DMS153 treated with DMSO at 0.1 percent for 48 hours (cell line): ENCODE measurements around the gene LSP1.
A peak's percentile ranks its signal among the peaks of the same experiment; 100 is the strongest.

Experiments used
- DNase-seq: peaks from one replicate; lab custom pipeline; 2025; ENCODE audit not compliant: unreplicated experiment; lab: John Stamatoyannopoulos, UW

LSP1 gene

DNA sequence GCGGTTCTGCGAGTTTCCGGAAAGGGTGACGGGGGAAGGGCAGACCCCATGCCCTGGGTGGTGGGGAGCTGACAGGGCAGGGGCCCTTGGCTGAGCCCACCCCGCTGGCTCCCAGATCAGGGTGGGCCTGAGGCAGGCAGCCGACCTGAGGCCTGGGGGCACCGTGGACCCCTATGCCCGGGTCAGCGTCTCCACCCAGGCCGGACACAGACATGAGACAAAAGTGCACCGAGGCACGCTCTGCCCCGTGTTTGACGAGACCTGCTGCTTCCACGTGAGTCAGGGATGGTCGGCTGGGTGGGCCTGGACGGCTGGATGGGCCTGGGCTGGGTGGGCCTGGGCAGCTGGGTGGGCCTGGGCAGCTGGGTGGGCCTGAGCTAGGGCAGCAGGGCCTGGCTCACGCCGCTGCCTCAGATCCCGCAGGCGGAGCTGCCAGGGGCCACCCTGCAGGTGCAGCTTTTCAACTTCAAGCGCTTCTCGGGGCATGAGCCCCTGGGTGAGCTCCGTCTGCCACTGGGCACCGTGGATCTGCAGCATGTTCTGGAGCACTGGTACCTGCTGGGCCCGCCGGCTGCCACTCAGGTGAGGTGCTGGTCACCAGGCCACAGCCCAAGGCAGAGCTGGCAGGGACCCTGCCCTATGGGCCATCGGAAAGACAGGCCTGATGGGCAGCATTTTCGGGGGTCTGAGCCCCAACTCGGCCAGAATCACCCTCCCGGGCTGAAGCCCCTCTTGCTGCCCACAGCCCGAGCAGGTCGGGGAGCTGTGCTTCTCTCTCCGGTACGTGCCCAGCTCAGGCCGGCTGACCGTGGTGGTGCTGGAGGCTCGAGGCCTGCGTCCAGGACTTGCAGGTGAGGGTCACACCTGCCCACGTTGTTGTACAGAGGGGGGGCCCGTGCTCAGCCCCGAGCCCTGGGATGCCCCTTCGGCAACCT, 16.6 kb upstream of the LSP1 start:
- no peak for DNase-seq

DNA sequence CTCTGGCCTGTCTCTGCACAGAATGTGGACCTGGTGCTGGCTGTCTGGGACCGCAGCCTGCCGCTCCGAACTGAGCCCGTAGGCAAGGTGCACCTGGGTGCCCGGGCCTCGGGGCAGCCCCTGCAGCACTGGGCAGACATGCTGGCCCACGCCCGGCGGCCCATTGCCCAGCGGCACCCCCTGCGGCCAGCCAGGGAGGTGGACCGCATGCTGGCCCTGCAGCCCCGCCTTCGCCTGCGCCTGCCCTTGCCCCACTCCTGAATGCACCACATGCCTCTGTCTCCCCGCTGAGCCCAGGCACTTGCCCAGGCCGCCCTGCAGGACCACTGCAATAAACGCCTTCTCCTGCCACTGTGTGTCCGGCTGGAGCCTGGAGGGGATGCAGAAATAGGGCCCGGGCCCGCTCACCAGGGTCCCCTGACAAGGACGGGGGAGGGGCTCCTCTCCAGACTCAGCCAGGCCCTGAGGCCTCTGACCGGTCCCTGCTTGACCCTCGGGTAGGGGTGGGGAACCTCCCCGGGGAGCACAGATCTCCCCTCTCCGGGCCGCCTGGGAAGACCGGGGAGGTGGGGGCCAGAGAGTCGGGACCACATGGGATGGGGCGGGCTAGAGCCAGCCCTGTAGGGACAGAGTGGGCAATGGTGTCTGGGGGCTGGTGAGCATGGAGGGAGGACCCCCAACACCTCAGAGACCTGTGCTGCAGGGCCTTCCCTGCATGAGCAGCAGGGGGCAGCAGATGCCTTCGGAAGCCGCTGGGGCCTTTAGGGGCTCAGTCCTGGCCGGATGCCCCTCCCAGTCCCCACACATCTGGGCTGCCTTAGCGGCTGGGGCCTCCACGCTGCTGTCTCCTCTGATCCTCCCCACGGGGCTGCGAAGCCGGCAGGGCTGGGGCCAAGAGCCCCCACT, 15.5 kb upstream of the LSP1 start:
- peak; percentile 12 for DNase-seq

DNA sequence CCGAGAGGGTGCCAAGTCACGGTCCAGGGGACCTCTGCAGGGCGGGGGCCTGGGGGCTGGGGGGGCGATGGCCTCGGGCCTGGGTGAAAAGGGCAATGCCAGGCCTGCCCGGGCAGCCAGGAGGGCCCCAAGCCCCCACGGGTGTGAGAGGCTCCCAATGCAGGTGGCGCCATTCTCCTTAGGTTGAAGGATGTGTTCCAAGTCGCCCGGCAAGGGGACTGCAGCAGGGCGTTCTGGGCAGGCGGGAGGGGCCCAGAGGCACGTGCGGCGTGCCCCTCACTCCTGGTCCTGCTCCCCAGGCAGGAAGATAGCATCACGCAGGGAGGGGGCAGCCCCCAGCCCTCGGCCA, 14.8 kb upstream of the LSP1 start:
- no peak for DNase-seq

DNA sequence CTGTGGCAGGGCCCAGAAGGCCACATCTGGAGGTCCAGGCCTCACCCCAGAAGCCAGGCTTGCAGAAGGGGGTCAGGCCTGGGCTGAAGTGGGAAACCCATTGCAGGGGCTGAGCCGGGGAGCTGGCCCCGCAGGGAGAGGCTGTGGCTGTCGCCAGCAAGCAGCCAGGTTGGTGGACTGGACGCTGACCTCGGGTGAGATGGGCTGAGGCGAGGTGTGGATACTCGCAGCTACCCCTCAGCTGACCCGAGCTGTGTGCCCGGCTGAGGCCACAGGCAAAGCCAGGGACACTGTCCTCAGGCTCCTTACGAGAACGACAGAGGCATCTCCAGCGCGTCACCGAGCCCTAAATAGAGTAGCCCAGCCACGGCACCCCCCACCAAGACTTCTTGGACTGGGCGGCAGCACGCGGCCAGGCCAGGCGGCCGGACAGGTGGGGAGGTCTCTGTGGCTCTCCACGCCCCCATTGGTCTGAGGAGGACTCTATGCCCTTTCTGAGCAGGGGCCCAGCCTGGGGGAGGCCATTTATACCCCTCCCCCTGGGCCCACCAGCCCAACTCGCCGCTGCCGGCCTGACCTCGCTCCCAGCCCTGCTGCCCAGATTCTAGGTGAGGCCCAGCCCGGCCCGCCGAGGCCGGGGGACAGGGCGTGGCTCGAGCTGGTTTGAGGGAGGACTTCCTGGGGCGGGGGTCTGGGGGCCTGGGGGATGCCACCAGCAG, 14.3 kb upstream of the LSP1 start, which contains the start of gene TNNI2:
Gene TNNI2 (plus strand): TSS at position 556 of the 719 bp plus-strand sequence. CDS start 716 bp downstream, outside the sequence.
- DNase-seq = no peak

DNA sequence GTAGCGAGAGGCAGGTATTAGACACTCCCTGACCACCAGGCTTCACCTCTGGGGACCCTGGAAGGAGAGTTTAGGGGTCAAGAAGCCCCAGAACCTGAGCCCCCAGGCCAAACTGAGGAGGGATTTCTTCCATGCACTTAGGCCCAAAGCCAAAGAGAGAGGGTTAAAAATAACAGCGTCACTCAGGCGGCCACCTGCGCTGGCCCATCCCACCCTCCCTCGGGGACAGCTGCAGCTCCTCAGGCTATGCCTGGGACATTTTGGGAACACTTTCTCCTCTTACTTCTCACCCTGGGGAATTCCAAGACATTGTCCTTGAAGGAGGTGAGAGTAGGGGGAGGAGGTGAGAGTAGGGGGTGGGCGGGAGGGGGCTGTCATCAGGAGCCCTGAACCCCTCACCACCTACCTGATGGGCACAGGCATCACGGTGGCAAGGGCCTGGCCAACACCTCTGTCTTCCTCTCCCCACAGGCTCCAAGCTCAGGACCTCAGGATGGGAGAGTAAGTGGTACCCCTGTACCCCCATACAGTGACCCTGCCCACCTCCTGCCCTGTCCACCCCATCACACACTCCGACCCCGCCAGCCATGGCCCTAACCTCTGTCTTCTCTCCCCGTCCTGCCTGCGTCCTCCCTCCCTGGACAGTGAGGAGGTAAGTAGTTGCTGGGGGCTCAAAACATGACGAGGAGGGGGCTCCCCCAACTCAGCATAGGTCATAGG, 13.5 kb upstream of the LSP1 start:
- no peak for DNase-seq

DNA sequence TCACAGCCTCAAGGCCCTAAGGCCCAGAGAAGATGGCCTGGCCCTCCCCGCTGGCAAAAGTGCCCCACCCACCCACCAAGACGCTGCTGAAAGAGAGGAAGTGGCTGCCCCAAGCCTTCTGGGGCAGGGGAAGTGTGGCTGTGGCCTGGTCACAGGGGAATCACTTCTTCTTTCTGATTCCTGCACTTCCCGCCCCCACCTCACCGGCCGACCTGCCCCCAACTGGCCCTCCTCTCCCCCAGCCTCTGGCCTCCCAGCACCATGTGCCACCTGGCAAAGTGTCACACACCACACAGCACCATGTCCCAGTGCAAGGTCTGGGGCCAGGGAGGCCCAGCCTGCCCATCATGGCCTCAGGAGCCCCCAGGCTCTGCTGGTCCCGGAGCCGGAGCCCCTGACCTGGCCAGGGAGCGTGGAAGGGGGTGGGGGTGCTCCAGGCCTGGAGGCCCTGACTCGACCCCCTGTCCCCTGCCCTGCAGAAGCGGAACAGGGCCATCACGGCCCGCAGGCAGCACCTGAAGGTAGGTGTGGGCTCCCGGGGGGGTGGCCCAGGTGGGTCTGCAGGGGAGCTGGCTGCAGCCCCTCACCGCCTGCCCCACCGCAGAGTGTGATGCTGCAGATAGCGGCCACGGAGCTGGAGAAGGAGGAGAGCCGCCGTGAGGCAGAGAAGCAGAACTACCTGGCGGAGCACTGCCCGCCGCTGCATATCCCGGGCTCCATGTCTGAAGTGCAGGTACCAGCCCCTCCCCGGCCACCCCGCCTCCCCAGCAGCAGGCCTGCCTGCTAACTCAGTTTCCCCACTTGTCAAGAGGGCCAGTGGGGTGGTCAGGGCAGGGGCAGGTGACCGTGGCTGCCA, 12.7 kb upstream of the LSP1 start:
- no peak for DNase-seq

DNA sequence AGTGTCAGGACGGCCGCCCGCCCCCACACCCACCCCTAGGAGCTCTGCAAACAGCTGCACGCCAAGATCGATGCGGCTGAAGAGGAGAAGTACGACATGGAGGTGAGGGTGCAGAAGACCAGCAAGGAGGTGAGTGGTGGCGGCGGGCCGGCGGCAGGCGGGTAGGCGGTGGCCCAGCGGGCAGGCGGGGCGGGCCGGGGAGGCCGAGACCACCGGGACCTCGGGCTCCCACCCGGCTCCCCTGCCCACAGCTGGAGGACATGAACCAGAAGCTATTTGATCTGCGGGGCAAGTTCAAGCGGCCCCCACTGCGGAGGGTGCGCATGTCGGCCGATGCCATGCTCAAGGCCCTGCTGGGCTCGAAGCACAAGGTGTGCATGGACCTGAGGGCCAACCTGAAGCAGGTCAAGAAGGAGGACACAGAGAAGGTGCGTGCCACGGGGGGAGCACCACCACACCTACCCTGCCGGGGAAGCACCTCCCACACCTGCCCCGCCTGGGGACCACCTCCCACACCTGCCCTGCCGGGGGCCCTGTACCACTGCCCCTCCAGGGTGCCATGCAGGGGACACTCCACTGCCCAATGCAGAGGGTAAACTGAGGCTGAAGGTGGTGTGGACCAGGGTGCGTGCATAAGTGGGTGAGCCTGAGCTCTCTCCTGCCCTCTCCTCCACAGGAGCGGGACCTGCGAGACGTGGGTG, 12.0 kb upstream of the LSP1 start:
- no peak for DNase-seq

DNA sequence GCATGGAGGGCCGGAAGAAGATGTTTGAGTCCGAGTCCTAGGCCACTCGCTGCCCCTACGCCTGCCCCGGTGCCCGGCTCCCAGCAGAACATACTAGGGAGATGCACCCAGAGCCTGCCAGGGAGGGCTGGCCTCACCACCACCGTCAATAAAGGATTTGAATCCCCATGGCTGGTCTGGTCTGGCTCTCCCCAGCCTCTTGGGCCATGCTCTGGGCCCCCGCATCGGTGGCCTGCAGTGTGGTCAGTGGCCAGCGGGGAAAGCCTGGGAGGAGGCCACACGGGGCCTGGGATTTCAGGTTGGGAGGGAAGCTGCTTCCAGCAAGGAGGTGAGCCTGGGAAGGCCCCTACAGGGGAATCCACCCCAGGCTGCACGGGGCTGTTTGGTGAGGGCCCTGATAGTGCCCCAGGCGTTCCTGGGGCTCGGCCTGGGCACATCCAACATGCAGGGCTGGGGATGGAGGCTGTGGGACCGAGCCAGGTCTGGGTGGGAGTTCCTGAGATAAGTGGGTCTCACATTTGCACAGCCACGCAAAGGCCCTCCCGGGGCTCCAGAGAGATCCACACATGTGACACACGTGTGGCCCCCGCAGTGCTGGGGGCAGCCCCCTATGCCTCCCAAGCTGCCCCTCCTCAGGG, 11.3 kb upstream of the LSP1 start:
- no peak for DNase-seq

DNA sequence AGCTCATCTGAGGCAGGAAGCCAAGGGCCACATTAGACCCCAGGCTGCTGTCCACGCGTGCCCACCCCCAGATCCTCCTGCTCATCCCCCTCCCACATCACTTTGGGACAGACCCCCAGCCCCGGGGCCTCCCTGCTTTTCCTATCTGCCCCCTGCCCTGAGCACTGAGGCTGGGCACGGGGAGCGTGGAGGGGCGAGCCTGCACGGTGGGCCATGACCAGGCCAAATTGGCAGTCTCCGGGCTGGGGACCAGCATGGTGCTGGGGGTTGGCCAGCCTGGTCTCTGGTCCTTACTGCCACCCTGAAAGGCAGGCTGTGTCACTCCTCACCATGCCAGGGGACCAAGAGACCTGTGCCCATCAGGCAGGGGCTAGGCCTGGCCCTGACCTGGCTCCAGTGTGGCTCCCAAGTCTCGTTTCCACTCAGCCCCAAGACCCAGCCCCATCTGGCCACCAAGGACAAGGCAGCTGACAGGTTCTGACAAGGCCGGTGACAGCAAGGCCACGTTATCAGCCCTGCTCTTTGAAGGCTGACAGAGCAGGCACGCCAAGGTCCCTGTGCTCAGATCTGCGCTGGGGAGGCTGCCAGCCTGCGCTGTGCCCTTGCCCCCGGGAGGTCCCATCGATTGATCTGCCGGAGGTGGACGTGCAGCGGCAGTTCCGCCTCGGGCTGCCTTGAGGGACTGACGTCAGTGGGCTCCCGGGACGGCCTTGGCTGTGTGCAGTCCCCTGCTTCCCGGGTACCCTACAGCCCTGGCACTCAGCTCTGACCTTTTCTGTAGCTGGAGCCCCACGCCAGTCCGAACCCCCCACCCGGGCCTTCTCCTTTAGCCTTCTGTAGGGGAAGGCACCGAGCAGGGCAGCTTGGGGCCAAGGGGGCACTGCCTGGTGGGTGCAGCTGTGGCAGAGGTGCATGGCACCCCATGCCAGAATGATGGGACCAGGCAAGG, 10.5 kb upstream of the LSP1 start:
- DNase-seq = no peak

DNA sequence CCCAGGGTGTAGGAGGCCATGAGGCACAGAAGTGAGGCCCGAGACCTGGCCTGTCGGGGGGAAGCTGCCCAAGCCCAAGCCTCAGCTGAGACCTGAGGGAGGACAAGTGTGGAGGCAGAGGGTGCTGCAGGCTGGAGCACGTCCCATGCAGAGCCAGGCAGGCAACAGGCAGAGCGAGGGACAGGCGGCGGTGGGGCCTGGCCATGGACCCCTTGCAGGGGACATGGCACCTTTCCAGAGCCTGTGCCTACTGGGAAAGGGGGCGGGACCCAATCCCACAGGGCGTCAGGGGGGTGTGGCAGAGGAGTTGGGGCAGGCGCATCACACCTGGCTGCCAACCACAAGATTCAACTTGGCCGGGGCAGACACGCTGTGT, 9.8 kb upstream of the LSP1 start:
- DNase-seq = no peak

DNA sequence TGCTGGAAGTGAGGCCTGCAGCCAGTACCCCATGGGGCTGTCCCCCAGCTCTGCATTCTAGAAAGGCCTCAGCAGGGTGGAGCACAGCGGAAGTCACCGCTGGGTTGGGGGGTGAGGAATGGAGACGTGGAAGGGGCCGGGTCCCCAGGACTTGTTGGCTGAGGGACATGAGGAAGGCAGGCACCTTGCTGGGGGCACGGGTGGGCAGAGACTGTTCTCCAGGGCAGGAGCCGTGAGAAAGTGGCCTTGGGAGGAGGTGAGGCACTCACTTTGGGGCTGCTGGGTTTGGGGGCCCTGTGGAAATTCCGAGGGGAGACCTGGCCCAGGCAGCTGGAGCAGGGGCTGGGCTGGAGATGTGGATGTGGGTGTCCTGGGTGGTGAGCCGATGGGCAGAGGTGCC, 9.1 kb upstream of the LSP1 start:
- no peak for DNase-seq

DNA sequence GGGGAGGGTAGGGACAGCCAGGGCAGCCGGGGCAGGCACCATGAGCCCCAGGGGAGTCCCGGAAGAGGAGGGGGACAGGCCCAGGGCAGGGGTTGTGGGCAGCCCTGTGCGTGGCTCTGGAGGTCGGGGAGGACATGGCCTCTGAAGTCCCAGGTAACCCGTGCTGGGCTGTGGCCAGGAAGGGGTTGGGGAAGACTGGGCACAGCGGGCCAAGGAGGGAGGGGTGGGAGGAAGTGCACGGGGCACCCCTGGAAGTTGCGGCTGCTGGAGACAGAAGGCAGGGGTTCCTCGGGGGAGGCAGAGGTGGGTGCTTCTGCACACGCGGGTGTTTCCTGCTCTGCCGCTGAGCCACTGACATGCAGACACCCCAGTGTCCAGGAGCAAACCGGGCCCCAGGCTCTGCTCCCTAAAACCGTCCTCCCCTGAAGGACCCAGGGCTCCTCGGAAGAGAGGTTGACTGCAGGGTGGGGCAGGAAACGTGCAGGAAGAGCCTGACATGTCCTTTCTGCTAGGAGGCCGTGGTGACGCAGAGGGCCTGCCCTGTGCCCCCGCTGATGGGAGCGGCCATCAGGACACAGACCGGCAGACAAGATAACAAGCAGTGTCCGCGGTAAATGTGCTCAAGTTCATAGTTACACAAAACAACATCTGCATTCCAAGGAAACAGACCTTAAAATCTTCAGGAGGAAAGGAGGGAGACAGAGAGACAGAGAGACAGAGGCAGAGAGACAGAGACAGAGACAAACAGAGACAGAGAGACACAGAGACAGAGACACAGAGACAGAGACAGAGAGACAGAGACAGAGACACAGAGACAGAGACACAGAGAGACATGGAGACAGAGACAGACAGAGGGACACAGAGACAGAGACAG, 8.4 kb upstream of the LSP1 start:
- no peak for DNase-seq

DNA sequence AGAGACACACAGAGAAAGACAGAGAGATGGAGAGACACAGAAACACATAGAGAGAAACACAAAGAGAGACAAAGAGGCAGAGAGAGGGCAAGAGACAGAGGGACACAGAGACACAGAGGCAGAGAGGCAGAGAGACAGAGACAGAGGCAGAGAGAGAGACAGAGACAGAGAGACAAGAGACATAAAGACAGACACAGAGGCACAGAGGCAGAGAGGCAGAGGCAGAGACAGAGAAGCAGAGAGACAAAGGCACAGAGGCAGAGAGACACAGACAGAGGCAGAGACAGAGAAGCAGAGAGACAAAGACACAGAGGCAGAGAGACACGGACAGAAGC, 7.8 kb upstream of the LSP1 start:
- DNase-seq = no peak

DNA sequence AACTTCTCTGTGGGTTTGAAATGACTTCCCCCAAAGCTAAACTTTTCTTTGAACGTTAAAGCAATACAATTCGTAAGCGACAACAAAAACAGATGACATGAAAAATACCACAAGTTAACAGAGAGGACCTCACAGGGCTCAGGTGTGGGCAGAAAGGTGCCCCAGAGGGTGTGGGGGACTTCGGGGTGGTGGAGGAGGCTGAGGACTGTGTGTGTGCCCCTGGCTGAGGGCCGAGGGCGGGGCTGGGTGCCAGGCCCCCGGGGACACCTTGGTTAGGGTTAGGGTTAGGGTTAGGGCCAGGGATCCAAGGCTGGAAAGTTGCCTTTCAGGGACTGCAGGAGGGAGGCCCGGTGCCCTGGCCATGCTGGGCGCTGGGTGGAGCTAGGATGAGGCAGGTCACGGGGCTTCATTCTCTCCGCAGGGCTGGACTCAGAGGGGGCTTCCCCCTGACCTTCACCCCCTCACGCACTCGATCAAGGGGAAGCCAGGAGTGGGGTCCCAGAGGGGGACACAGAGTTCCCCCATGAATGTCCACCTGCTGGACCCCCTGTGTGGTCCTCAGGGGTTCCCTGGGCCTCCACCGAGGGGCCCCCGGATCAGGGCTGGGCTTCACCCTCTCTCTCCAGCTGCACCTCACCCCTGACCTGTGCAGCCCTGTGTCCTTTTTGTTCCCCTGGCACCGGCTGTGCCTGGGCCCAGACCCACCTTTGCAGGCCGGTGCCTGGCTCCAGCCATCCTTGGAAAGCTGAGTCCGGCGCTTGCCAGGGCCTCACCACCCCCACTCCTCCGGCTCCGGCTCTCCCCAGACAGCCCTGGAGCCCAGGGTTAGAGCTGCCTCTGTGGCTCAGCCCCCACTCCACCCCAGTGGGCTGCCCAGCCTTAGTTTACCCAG, 7.1 kb upstream of the LSP1 start:
- DNase-seq = no peak

DNA sequence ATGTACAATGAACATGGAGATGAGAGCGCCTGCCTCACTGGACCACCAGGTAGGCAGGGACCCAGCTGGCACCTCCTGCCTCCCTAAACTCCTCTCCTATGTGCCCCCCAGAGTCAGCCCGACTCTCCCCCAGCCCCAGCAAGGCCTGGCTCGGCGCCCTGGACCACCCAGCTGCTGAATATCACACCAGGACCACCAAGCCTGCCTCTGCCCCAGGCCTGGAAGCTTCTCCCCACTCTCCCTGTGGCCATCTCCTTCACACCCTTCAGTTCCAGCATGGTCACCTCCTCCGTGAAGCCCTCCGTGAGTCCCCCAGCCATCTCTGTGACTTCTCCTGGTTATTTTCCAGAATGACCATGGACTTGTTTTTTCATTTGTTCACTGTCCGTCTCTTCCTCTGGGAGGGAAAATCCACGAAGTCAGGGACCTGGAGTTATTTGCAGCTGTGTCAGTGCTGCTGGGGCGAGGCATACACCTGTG, 6.4 kb upstream of the LSP1 start:
- no peak for DNase-seq
